ENCODE data around the gene MTHFSD. TPM values are rescaled to one million over a fixed set of nuclear protein-coding genes. Genes with fewer than 3 reads are reported as not detected.
A peak's percentile ranks its signal among the peaks of the same experiment; 100 is the strongest.

MTHFSD gene
- total RNA-seq, 3 donors from 2014 or later (not counting 1 experiment from before 2014, with no cell fraction given): 14.3 to 22.0 (median 16.9) TPM

DNA sequence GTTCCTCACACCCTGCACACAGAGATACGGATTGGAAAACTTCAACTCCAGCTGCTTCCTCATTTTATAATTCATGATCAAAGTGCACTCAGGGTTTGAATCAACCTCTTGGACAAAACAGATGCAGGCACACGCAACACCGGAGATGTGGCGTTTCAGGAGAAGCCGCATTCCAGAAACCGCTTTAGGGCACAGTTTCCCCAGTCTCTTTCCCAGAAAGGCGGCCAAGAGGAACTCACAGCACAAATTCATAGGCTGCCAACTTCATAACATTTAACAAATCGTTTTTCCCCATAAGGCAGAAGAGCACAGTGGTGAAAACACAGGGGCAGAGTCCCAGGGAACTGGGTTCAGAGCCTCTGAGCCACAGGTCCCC lies 8.4 kb downstream of the MTHFSD start:
- H3K4me1 ChIP-seq (ENCODE audit: control insufficient read depth, insufficient read depth, low read length): no peaks in the 10 kb centered on the region
- ATAC-seq: no peak
- H3K9me3 ChIP-seq (ENCODE audit: control insufficient read depth, insufficient read depth, low read length): no peaks in the 10 kb centered on the region
- H3K9me3 Mint-ChIP-seq: no peaks in the 10 kb centered on the region
- intact Hi-C loops (cut with micrococcal nuclease): no loop called here
- TF ChIP-seq CTCF (IDR thresholded peaks at IDR 0.05): no peak
- H3K27me3 ChIP-seq (ENCODE audit: control insufficient read depth, insufficient read depth, low read length): no peaks in the 10 kb centered on the region
- H3K36me3 ChIP-seq (ENCODE audit: control insufficient read depth, insufficient read depth, low read length): peaks cover 39% of the 10 kb centered on the region
- H3K27ac Mint-ChIP-seq: no peak overlapping the region
- WGBS (ENCODE audit: insufficient coverage): 96% methylated on average over 8 of the region's 8 CpGs
- H3K4me1 Mint-ChIP-seq: peaks cover 0 to 4% of the 10 kb centered on the region in 2 donors
- H3K4me3 Mint-ChIP-seq: no peak overlapping the region
- no peak overlapping the region for H3K4me3 ChIP-seq (ENCODE audit: low read length)
- H3K27ac ChIP-seq (ENCODE audit: low read length): no peak overlapping the region
- peaks cover 10% of the 10 kb centered on the region for H3K36me3 Mint-ChIP-seq
- no peak for DNase-seq
- no peaks in the 10 kb centered on the region for H3K27me3 Mint-ChIP-seq (ENCODE audit: low read depth in 2 of 2)

- no peak for TF ChIP-seq CTCF (IDR thresholded peaks at IDR 0.05)
- Histone ChIP-seq H3K36me3 (ENCODE audit: control insufficient read depth, insufficient read depth, low read length) (peaks cover 44% of the 10 kb centered on the region), H3K27ac (ENCODE audit: low read length) (no peak overlapping the region), H3K9me3 (ENCODE audit: control insufficient read depth, insufficient read depth, low read length) (no peaks in the 10 kb centered on the region), H3K27me3 (ENCODE audit: control insufficient read depth, insufficient read depth, low read length) (no peaks in the 10 kb centered on the region), H3K4me1 (ENCODE audit: control insufficient read depth, insufficient read depth, low read length) (no peaks in the 10 kb centered on the region), H3K4me3 (ENCODE audit: low read length) (no peak overlapping the region)
- H3K27ac Mint-ChIP-seq: no peak overlapping the region
- DNase-seq (no peak), ATAC-seq (no peak)
- H3K27me3 Mint-ChIP-seq (ENCODE audit: low read depth in 2 of 2): no peaks in the 10 kb centered on the region
- peaks cover 0 to 4% of the 10 kb centered on the region in 2 donors for H3K4me1 Mint-ChIP-seq
- peaks cover 10% of the 10 kb centered on the region for H3K36me3 Mint-ChIP-seq
- no peaks in the 10 kb centered on the region for H3K9me3 Mint-ChIP-seq
- no peak overlapping the region for H3K4me3 Mint-ChIP-seq
- intact Hi-C loops (cut with micrococcal nuclease): no loop called here
- 95% methylated on average over 19 of the region's 19 CpGs for WGBS (ENCODE audit: insufficient coverage)
These were observed 8.9 kb downstream of the MTHFSD start for GRCh38 chr16:86545954-86546637.

DNA sequence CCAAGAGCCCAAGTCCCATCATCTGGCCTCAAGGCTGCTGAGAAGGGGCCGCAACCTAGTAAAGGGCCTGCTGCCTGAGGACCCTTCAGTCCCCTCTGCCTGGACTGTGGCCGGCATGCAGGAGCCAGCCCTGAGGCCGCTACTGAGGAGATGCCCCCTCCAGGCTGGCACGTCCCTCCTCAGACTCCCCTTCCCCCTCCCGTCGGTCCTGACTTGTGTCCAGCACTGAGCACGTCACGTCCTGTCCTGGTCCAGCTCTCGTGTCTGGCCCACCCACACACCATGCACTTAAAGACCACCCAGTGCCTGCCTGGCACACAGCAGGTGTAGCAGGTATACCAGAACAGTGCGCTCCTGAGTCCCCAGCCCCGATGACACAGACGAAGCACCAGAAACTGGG lies 9.6 kb downstream of the MTHFSD start:
- no peak overlapping the region for H3K27ac Mint-ChIP-seq
- WGBS (ENCODE audit: insufficient coverage): 82% methylated on average over 12 of the region's 12 CpGs
- no peaks in the 10 kb centered on the region for H3K9me3 ChIP-seq (ENCODE audit: control insufficient read depth, insufficient read depth, low read length)
- TF ChIP-seq CTCF (IDR thresholded peaks at IDR 0.05): no peak
- H3K36me3 ChIP-seq (ENCODE audit: control insufficient read depth, insufficient read depth, low read length): peaks cover 50% of the 10 kb centered on the region
- intact Hi-C loops (cut with micrococcal nuclease): no loop called here
- H3K36me3 Mint-ChIP-seq: peaks cover 10% of the 10 kb centered on the region
- H3K4me1 Mint-ChIP-seq: peaks cover 0 to 4% of the 10 kb centered on the region in 2 donors
- DNase-seq (no peak), ATAC-seq (peak in 1 of 3 donors; percentile 49)
- H3K9me3 Mint-ChIP-seq: no peaks in the 10 kb centered on the region
- no peaks in the 10 kb centered on the region for H3K27me3 ChIP-seq (ENCODE audit: control insufficient read depth, insufficient read depth, low read length)
- no peak overlapping the region for H3K27ac ChIP-seq (ENCODE audit: low read length)
- H3K4me1 ChIP-seq (ENCODE audit: control insufficient read depth, insufficient read depth, low read length): no peaks in the 10 kb centered on the region
- no peaks in the 10 kb centered on the region for H3K27me3 Mint-ChIP-seq (ENCODE audit: low read depth in 2 of 2)
- no peak overlapping the region for H3K4me3 Mint-ChIP-seq
- H3K4me3 ChIP-seq (ENCODE audit: low read length): no peak overlapping the region
